KBM-7 (cell line): ENCODE data around the gene ARAF.

Source experiments
- DNase-seq: peaks from one replicate; pipeline ENCODE4 v3.0.0-alpha.2; 2015
- in situ Hi-C: fragments of 300-500 bp; cut with MboI; formaldehyde crosslinking; loops from 2 replicates; pipeline ENCODE4 v1.14.3; 2020; ENCODE audit warnings: low sequenced_read_pairs, low pct_unique_long_range_greater_than_20kb, mixed read lengths

ARAF gene

GRCh38 chrX:47562615-47563243 is 1.7 kb downstream of the ARAF start:
- DNase-seq, result peak; percentile 93
- in situ Hi-C loops, result loop anchor here (10.0 kb wide), 1 partner anchor 82 kb away; no protein-coding TSS in a partner anchor

GRCh38 chrX:47563801-47564315 is 2.9 kb downstream of the ARAF start:
- in situ Hi-C loops, result loop anchor here (10.0 kb wide), 1 partner anchor 81 kb away; no protein-coding TSS in a partner anchor
- DNase-seq, result no peak

- in situ Hi-C loops, result loop anchor here (10.0 kb wide), 1 partner anchor 80 kb away; no protein-coding TSS in a partner anchor
- DNase-seq, result no peak
These were observed 3.6 kb downstream of the ARAF start for GRCh38 chrX:47564438-47565085.

- in situ Hi-C loops, result loop anchor here (10.0 kb wide), 1 partner anchor 78 kb away; no protein-coding TSS in a partner anchor
These were observed 5.8 kb downstream of the ARAF start for GRCh38 chrX:47566841-47567240.

GRCh38 chrX:47568656-47569295 is 7.8 kb downstream of the ARAF start:
- peak; percentile 72 for DNase-seq
- in situ Hi-C loops, result loop anchor here (10.0 kb wide), 1 partner anchor 76 kb away; no protein-coding TSS in a partner anchor

More at GRCh38 chrX:47566841-47567240, 5.8 kb downstream of the ARAF start:
- DNase-seq, result no peak

GRCh38 chrX:47570794-47571193 is 9.8 kb downstream of the ARAF start:
- in situ Hi-C loops, result no loop called here

GRCh38 chrX:47571215-47571614 is 10.2 kb downstream of the ARAF start:
- DNase-seq, result no peak
- in situ Hi-C loops, result no loop called here

More at GRCh38 chrX:47570794-47571193, 9.8 kb downstream of the ARAF start:
- DNase-seq, result no peak

- in situ Hi-C loops, result no loop called here
These were observed 10.9 kb downstream of the ARAF start for GRCh38 chrX:47571896-47572295.

GRCh38 chrX:47572773-47573340 is 11.9 kb downstream of the ARAF start:
- no peak for DNase-seq
- in situ Hi-C loops, result no loop called here

More at GRCh38 chrX:47571896-47572295, 10.9 kb downstream of the ARAF start:
- DNase-seq, result no peak

GRCh38 chrX:47573341-47574075 is 12.5 kb downstream of the ARAF start:
- DNase-seq, result peak; percentile 21
- in situ Hi-C loops, result no loop called here

- DNase-seq, result no peak
- in situ Hi-C loops, result no loop called here
These were observed 13.1 kb downstream of the ARAF start for GRCh38 chrX:47574076-47574546.

GRCh38 chrX:47574547-47575301 is 13.7 kb downstream of the ARAF start:
- no peak for DNase-seq
- in situ Hi-C loops, result no loop called here

GRCh38 chrX:47576021-47576898 is 15.3 kb downstream of the ARAF start:
- in situ Hi-C loops, result no loop called here

GRCh38 chrX:47577424-47577823 is 16.4 kb downstream of the ARAF start:
- no peak for DNase-seq
- in situ Hi-C loops, result no loop called here

More at GRCh38 chrX:47576021-47576898, 15.3 kb downstream of the ARAF start:
- no peak for DNase-seq

- in situ Hi-C loops, result no loop called here
These were observed 16.9 kb downstream of the ARAF start for GRCh38 chrX:47577901-47578300.

GRCh38 chrX:47578692-47579091 is 17.7 kb downstream of the ARAF start:
- no peak for DNase-seq
- in situ Hi-C loops, result no loop called here

More at GRCh38 chrX:47577901-47578300, 16.9 kb downstream of the ARAF start:
- DNase-seq, result no peak

GRCh38 chrX:47579537-47579936 is 18.5 kb downstream of the ARAF start:
- in situ Hi-C loops, result no loop called here
- peak; percentile 43 for DNase-seq
